Psoas muscle (tissue), 7 donors: ENCODE results near the gene NAPSA. TPM values are rescaled to one million over a fixed set of nuclear protein-coding genes. Genes with fewer than 3 reads are reported as not detected.

Experiments used
- polyA plus RNA-seq, 3 donors: library from polyadenylated mRNA; stranded (reverse); fragments of 200-250 nt; gene quantifications; one replicate each; pipeline ENCODE4 v1.2.3, GENCODE V29; 2013
- total RNA-seq, 4 donors: library from RNA; stranded (reverse); fragmentation: NEBNext Ultra II Directional in 2 of 4; extraction: Animal tissue kit (Norgen Biotek cat#: 25700) in 2 of 4; gene quantifications; one replicate each; pipeline versions ENCODE4 v1.2.1 to v1.2.4, GENCODE V29; 2021 to 2023
- donor health status: healthy with polysubstance abuse.
- donor health status: DM: no; HTN: no; CAD: no; lungs with moderate emphysema.
- donor health status: Bipolar disorder and iron deficiency.
- donor health status: healthy.
- donor health status: DM: no; HTN: no; CAD: no.
- donor health status: DM: no; HTN: no; CAD: no.
- donor health status: DM: yes; HTN: yes; CAD: no.

Gene NAPSA
- total and polyA plus RNA-seq, 7 donors, result 0.10 to 0.47 (median 0.27) TPM; not detected in 3

Other genes starting within 250 kb of the NAPSA start
- gene IZUMO2, start 202.4 kb downstream of the NAPSA start, total RNA-seq, result not detected
- gene IZUMO2, start 202.4 kb downstream of the NAPSA start, polyA plus RNA-seq, result not detected
- 100 to 1,000 TPM; 164 to 298 (median 192) TPM for gene MYH14, start 162.0 kb downstream of the NAPSA start, total RNA-seq
- 100 to 1,000 TPM in 1 of 3 donors, 10 to 100 TPM in 2; 55.4 to 154 (median 93.1) TPM for gene MYH14, start 162.0 kb downstream of the NAPSA start, polyA plus RNA-seq
- 1 to 10 TPM in 3 of 4 donors, under 1 TPM in 1; 0.65 to 2.4 (median 1.5) TPM for gene KCNC3, start 36.3 kb downstream of the NAPSA start, total RNA-seq
- 1 to 10 TPM in 1 of 3 donors, under 1 TPM in 2; 0.10 to 1.1 (median 0.64) TPM for gene KCNC3, start 36.3 kb downstream of the NAPSA start, polyA plus RNA-seq
- gene NR1H2, start 10.8 kb upstream of the NAPSA start, total RNA-seq, result 100 to 1,000 TPM in 3 of 4 donors, 10 to 100 TPM in 1; 74.9 to 136 (median 119) TPM
- 100 to 1,000 TPM; 135 to 153 (median 139) TPM for gene NR1H2, start 10.8 kb upstream of the NAPSA start, polyA plus RNA-seq
- 1 to 10 TPM; 4.5 to 9.7 (median 7.2) TPM for gene POLD1, start 18.7 kb upstream of the NAPSA start, total RNA-seq
- 1 to 10 TPM; 6.6 to 8.1 (median 6.9) TPM for gene POLD1, start 18.7 kb upstream of the NAPSA start, polyA plus RNA-seq
- gene SPIB, start 53.3 kb upstream of the NAPSA start, total RNA-seq, result under 1 TPM in 3 of 4 donors, not detected in 1; 0.11 to 0.44 (median 0.25) TPM
- under 1 TPM in 2 of 3 donors, not detected in 1; 0.05 to 0.07 TPM for gene SPIB, start 53.3 kb upstream of the NAPSA start, polyA plus RNA-seq
- 1,000 to 10,000 TPM in 3 of 4 donors, 100 to 1,000 TPM in 1; 699 to 1,898 (median 1,482) TPM for gene MYBPC2, start 67.3 kb upstream of the NAPSA start, total RNA-seq
- 1,000 to 10,000 TPM in 1 of 3 donors, 100 to 1,000 TPM in 1, 10 to 100 TPM in 1; 65.8 to 1,123 (median 804) TPM for gene MYBPC2, start 67.3 kb upstream of the NAPSA start, polyA plus RNA-seq
- gene EMC10, start 110.9 kb upstream of the NAPSA start, total RNA-seq, result 10 to 100 TPM; 32.6 to 47.5 (median 43.3) TPM
- 10 to 100 TPM; 33.1 to 37.6 (median 34.2) TPM for gene EMC10, start 110.9 kb upstream of the NAPSA start, polyA plus RNA-seq
- 1 to 10 TPM; 1.2 to 5.3 (median 4.7) TPM for gene GARIN5A, start 111.2 kb upstream of the NAPSA start, total RNA-seq
- 1 to 10 TPM; 1.3 to 2.7 (median 1.3) TPM for gene GARIN5A, start 111.2 kb upstream of the NAPSA start, polyA plus RNA-seq
- gene JOSD2, start 145.6 kb upstream of the NAPSA start, total RNA-seq, result 10 to 100 TPM; 28.5 to 41.0 (median 37.4) TPM
- 10 to 100 TPM; 51.9 to 87.2 (median 86.2) TPM for gene JOSD2, start 145.6 kb upstream of the NAPSA start, polyA plus RNA-seq
- not detected for gene ASPDH, start 148.3 kb upstream of the NAPSA start, total RNA-seq
- gene ASPDH, start 148.3 kb upstream of the NAPSA start, polyA plus RNA-seq, result not detected
- 1 to 10 TPM in 1 of 4 donors, under 1 TPM in 3; 0.19 to 1.0 (median 0.31) TPM for gene LRRC4B, start 202.8 kb upstream of the NAPSA start, total RNA-seq
- under 1 TPM; 0.04 to 0.47 (median 0.32) TPM for gene LRRC4B, start 202.8 kb upstream of the NAPSA start, polyA plus RNA-seq